HEK293T (cell line): ENCODE measurements around the gene P2RX2.

Experiments used
- CTCF ChIA-PET: fragments of 350-600 bp; formaldehyde crosslinking; extraction: SDS; loops from one replicate; lab custom pipeline; 2021; ENCODE audit warnings: antibody characterized with exemption, inconsistent platforms; lab: Yijun Ruan, JAX
- POLR2A ChIA-PET: fragments of 350-600 bp; formaldehyde crosslinking; extraction: SDS; loops from one replicate; lab custom pipeline; 2020; ENCODE audit warnings: antibody characterized with exemption, inconsistent platforms; lab: Yijun Ruan, JAX
- DNase-seq: peaks from one replicate; pipeline ENCODE4 v3.0.0; 2012; ENCODE audit warnings: mixed read lengths; ENCODE audit errors: extremely low spot score
- ARNT ChIP-seq: fragments of 450-650 bp; IDR thresholded peaks from 2 replicates; pipeline ENCODE4 v1.6.1; 2017; ENCODE audit warnings: mild to moderate bottlenecking
- BHLHE40 ChIP-seq: fragments of 450-650 bp; IDR thresholded peaks from 2 replicates; pipeline ENCODE4 v1.6.1; 2016; ENCODE audit warnings: mild to moderate bottlenecking, moderate library complexity, borderline replicate concordance
- CTBP1 ChIP-seq: fragments of 450-650 bp; IDR thresholded peaks from 2 replicates; pipeline ENCODE4 v1.6.1; 2016; ENCODE audit warnings: borderline replicate concordance
- ELF4 ChIP-seq: fragments of 450-650 bp; IDR thresholded peaks from 2 replicates; pipeline ENCODE4 v1.6.1; 2017; ENCODE audit warnings: antibody characterized with exemption
- FOXA1 ChIP-seq: fragments of 450-650 bp; IDR thresholded peaks from 2 replicates; pipeline ENCODE4 v1.6.1; 2016; ENCODE audit warnings: mild to moderate bottlenecking
- FOXK2 ChIP-seq: fragments of 450-650 bp; IDR thresholded peaks from 2 replicates; pipeline ENCODE4 v1.6.1; 2016; ENCODE audit warnings: mild to moderate bottlenecking
- FOXM1 ChIP-seq: fragments of 450-650 bp; IDR thresholded peaks from 2 replicates; pipeline ENCODE4 v1.6.1; 2017; ENCODE audit warnings: mild to moderate bottlenecking, borderline replicate concordance
- HDGF ChIP-seq: fragments of 450-650 bp; IDR thresholded peaks from 2 replicates; pipeline ENCODE4 v1.6.1; 2017; ENCODE audit warnings: antibody characterized with exemption, borderline replicate concordance
- L3MBTL2 ChIP-seq: fragments of 450-650 bp; conservative IDR thresholded peaks from 2 replicates; pipeline ENCODE4 v1.6.1; 2016; ENCODE audit warnings: mild to moderate bottlenecking
- LEF1 ChIP-seq: fragments of 450-650 bp; IDR thresholded peaks from 2 replicates; pipeline ENCODE4 v1.6.1; 2017; ENCODE audit warnings: mild to moderate bottlenecking, borderline replicate concordance
- NFRKB ChIP-seq: fragments of 450-650 bp; IDR thresholded peaks from 2 replicates; pipeline ENCODE4 v1.6.1; 2016; ENCODE audit warnings: mild to moderate bottlenecking, moderate library complexity
- SP1 ChIP-seq: fragments of 450-650 bp; IDR thresholded peaks from 2 replicates; pipeline ENCODE4 v1.6.1; 2017
- SUZ12 ChIP-seq: fragments of 450-650 bp; IDR thresholded peaks from 2 replicates; pipeline ENCODE4 v1.6.1; 2016; ENCODE audit warnings: mild to moderate bottlenecking
- TARDBP ChIP-seq: fragments of 450-650 bp; IDR thresholded peaks from 2 replicates; pipeline ENCODE4 v1.6.1; 2016
- ZNF384 ChIP-seq: fragments of 450-650 bp; IDR thresholded peaks from 2 replicates; pipeline ENCODE4 v1.6.1; 2016
- TF ChIP-seq, protein P1 (sequence below): fragments of 450-650 bp; IDR thresholded peaks from 2 replicates; pipeline ENCODE4 v1.6.1; 2016

Gene P2RX2

GRCh38 chr12:132577191-132577920 lies 41.2 kb upstream of the P2RX2 start:
- CTCF ChIA-PET: no interaction called here
- TF ChIP-seq LEF1 (no peak), BHLHE40 (no peak), FOXA1 (no peak), FOXM1 (no peak), TARDBP (no peak), NFRKB (no peak), HDGF (no peak), ARNT (no peak), ELF4 (no peak)
- TF ChIP-seq, protein P1, sequence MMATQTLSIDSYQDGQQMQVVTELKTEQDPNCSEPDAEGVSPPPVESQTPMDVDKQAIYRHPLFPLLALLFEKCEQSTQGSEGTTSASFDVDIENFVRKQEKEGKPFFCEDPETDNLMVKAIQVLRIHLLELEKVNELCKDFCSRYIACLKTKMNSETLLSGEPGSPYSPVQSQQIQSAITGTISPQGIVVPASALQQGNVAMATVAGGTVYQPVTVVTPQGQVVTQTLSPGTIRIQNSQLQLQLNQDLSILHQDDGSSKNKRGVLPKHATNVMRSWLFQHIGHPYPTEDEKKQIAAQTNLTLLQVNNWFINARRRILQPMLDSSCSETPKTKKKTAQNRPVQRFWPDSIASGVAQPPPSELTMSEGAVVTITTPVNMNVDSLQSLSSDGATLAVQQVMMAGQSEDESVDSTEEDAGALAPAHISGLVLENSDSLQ: no peak
- POLR2A ChIA-PET: no interaction called here
- DNase-seq: no peak

DNA sequence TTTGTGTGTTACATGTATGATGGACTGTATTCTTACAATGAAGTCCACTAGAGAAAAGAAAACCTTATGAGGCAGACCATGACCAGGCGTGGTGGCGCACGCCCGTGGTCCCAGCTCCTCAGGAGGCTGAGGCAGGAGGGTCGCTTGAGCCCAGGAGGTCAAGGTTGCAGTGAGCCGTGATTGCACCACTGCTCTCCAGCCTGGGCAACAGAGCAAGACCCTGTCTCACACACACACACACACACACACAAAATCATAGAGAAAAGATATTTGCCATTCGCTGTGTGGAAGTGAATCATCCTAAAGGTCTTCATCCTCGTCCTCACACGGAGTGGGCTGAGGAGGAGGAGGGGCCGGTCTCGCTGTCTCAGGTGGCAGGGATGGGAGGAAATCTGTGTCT lies 40.5 kb upstream of the P2RX2 start:
- CTCF ChIA-PET: no interaction called here
- POLR2A ChIA-PET: no interaction called here
- DNase-seq: no peak
- TF ChIP-seq BHLHE40 (no peak), ELF4 (no peak), L3MBTL2 (no peak), NFRKB (no peak), FOXM1 (no peak), ZNF384 (no peak), CTBP1 (no peak), LEF1 (no peak), FOXK2 (no peak), SUZ12 (no peak), FOXA1 (no peak), TARDBP (no peak), SP1 (no peak), HDGF (no peak), ARNT (no peak)
- TF ChIP-seq, protein P1: no peak

- ChIA-PET POLR2A (no interaction called here), CTCF (no interaction called here)
- TF ChIP-seq TARDBP (no peak), FOXM1 (no peak)
- DNase-seq: no peak
These were observed 39.8 kb upstream of the P2RX2 start for GRCh38 chr12:132578826-132579225.

DNA sequence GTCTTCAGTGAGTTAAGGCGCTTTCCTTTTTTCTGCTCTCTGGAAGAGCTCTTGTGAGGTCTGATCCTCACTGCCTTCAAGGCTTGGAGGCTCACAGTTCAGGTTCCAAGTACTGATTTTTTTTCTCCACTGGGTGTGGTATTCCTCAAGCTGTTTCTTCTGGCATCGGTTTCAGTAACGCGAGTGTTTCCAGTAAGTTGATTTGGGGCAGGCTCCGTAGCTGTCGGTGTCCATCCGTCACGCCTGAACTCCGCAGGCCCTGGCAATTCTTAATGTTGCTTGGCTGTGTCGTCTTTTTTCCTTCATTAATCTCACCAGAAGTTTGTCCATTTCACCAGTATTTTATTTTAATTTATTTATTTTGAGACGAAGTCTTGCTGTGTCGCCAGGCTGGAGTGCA lies 38.8 kb upstream of the P2RX2 start:
- CTCF ChIA-PET: interaction anchor here (1.3 kb wide), 1 partner anchor 19 kb away, joined by 5 read pairs; no protein-coding TSS in a partner anchor
- no peak for DNase-seq
- POLR2A ChIA-PET: no interaction called here
- no peak for TF ChIP-seq SP1

DNA sequence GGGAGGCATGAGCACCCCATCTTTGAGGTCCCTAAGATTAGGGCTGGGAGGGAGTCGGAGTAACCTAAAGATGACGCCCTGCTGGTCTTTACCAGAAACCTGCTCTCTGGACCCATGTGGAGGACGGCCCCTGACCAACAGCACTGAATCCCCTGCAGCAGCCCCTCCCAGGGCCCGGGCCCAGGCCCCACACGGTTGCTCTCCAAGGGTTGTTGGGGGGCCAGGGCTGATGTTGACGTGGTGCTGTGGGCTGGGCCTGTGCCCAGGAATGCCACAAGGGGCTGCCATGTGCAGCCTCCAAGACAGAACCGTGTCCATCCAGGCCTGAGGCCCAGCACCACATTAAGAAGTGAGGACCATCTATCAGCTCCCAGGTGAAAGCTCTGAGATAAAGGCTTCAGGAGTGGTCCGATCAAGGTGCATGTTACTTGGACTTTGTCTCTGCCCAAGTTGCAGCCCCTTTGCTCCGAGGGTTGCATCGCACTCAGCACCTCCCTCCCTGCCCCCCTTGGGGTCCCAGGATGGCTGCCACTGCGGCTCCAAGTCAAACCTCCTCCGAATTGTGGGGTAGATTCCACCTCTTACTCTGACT lies 37.8 kb upstream of the P2RX2 start:
- ChIA-PET CTCF (interaction anchor here (1.3 kb wide), 1 partner anchor 20 kb away, joined by 5 read pairs; no protein-coding TSS in a partner anchor), POLR2A (no interaction called here)
- DNase-seq: no peak

More for the DNA sequence above, 37.8 kb upstream of the P2RX2 start:
- TF ChIP-seq NFRKB (no peak), CTBP1 (no peak), HDGF (no peak), L3MBTL2 (no peak), SUZ12 (no peak), TARDBP (no peak), ARNT (no peak), FOXA1 (no peak), ZNF384 (no peak), ELF4 (no peak), LEF1 (no peak), SP1 (no peak), FOXK2 (no peak), BHLHE40 (no peak), FOXM1 (no peak)
- TF ChIP-seq, protein P1: no peak
